Sigmoid colon (tissue), 7 donors: Measurements from ENCODE around the gene IGF2BP2. TPM values are rescaled to one million over a fixed set of nuclear protein-coding genes. Genes with fewer than 3 reads are reported as not detected.
A peak's percentile ranks its signal among the peaks of the same experiment; 100 is the strongest.

Experiments used
- DNase-seq: peaks from one replicate; pipeline ENCODE4 v3.0.0-alpha.2; 2019
- H3K27ac ChIP-seq, 4 donors: fragments of 200-600 bp; sonication (generic); one replicate each; pipeline ENCODE4 v1.5.1; 2016 to 2019; ENCODE audit warnings: mild to moderate bottlenecking in 1 of 4
- H3K27me3 ChIP-seq, 3 donors: fragments of 200-600 bp; sonication (generic); one replicate each; pipeline ENCODE4 v1.5.1; 2019; ENCODE audit warnings: mild to moderate bottlenecking in 1 of 3
- H3K36me3 ChIP-seq, 4 donors: fragments of 200-600 bp; sonication (generic); one replicate each; pipeline ENCODE4 v1.5.1; 2016 to 2019
- H3K4me1 ChIP-seq, 4 donors: fragments of 200-600 bp; sonication (generic); one replicate each; pipeline ENCODE4 v1.5.1; 2017 to 2019
- H3K4me3 ChIP-seq, 4 donors: fragments of 200-600 bp; sonication (generic); one replicate each; pipeline ENCODE4 v1.5.1; 2017 to 2019; ENCODE audit warnings: mild to moderate bottlenecking in 2 of 4, moderate library complexity in 1 of 4
- H3K9me3 ChIP-seq, 4 donors: fragments of 200-600 bp in 3 of 4; sonication (generic) in 3 of 4; one replicate each; pipeline versions ENCODE4 v1.5.1 to v1.6.1; 2013 to 2019
- CTCF ChIP-seq, 4 experiments: fragments of 450-650 bp in 3 of 4; fragments of 200-600 bp in 1 of 4; IDR thresholded peaks; one replicate each; pipeline ENCODE4 v1.5.1; 2016 to 2019; ENCODE audit warnings: antibody characterized with exemption in 4 of 4, mild to moderate bottlenecking in 3 of 4, moderate library complexity in 2 of 4
- EP300 ChIP-seq, 4 donors: sonication (generic); formaldehyde crosslinking; IDR thresholded peaks; one replicate each; pipeline ENCODE4 v1.6.1; 2017; ENCODE audit warnings: antibody characterized with exemption in 4 of 4
- POLR2A ChIP-seq, 2 donors: fragments of 450-650 bp; IDR thresholded peaks; one replicate each; pipeline ENCODE4 v1.6.1; 2016; ENCODE audit warnings: antibody characterized with exemption in 2 of 2, mild to moderate bottlenecking in 2 of 2, moderate library complexity in 2 of 2
- POLR2AphosphoS5 ChIP-seq, 4 donors: sonication (generic); formaldehyde crosslinking; IDR thresholded peaks; one replicate each; pipeline ENCODE4 v1.6.1; 2017; ENCODE audit warnings: antibody characterized with exemption in 4 of 4
- WGBS, 2 donors: extraction: QIAGEN DNeasy Blood & Tissue Kit; methylation state at CpG; one replicate each; pipeline ENCODE4 v1.1.7; 2013; 5-methylcytosine and 5-hydroxymethylcytosine counted together
- intact Hi-C: fragments of 100-400 bp; cut with DNase I; formaldehyde crosslinking; loops from one replicate; pipeline ENCODE4 v1.15.1; 2023
- polyA plus RNA-seq, 3 donors: library from polyadenylated mRNA; stranded (reverse); fragments of 200-250 nt; gene quantifications; one replicate each; pipeline ENCODE4 v1.2.3, GENCODE V29; 2013
- total RNA-seq, 4 donors: library from RNA; depleted of rRNA; stranded (reverse); fragments of >200 nt; gene quantifications; one replicate each; pipeline ENCODE4 v1.1.0, GENCODE V29; 2016
- donor health status: healthy with polysubstance abuse.
- donor health status: Bipolar disorder and iron deficiency.
- donor health status: healthy.

The IGF2BP2 gene
- total and polyA plus RNA-seq, 7 donors, result 6.3 to 20.7 (median 14.7) TPM

DNA sequence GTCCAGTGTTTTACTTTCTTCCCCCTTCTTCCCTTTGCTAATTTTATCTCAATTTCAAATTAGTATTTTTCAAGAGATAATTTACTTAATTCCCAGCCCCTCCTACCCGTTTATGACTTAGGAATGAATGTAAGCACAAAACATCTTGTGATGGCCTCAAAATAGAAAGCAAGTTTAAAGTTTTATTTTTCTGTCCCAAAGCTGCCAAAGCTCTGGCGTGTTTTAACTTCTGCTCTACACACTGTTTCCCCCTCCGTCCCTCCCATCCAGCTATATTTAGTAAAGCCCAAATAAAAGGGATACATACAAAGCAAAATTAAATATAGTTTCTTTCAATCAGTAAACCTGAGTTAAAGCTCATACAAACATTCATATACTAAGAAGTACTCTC, 59.9 kb downstream of the IGF2BP2 start:
- Histone ChIP-seq H3K27ac (peak overlapping the region in 3 of 4 donors; percentile 1 to 23 (median 11)), H3K9me3 (no peaks in the 10 kb centered on the region), H3K4me1 (peaks cover 0 to 31% (median 13%) of the 10 kb centered on the region in 4 donors), H3K36me3 (no peaks in the 10 kb centered on the region), H3K4me3 (no peak overlapping the region), H3K27me3 (no peaks in the 10 kb centered on the region)
- TF ChIP-seq POLR2A (IDR thresholded peaks at IDR 0.05), result no peak
- no peak for DNase-seq
- intact Hi-C loops, result loop anchor here (5.0 kb wide), 1 partner anchor 103 kb away; no protein-coding TSS in a partner anchor
- 14 to 24% methylated on average over 3 of the region's 3 CpGs for WGBS, 2 donors

DNA sequence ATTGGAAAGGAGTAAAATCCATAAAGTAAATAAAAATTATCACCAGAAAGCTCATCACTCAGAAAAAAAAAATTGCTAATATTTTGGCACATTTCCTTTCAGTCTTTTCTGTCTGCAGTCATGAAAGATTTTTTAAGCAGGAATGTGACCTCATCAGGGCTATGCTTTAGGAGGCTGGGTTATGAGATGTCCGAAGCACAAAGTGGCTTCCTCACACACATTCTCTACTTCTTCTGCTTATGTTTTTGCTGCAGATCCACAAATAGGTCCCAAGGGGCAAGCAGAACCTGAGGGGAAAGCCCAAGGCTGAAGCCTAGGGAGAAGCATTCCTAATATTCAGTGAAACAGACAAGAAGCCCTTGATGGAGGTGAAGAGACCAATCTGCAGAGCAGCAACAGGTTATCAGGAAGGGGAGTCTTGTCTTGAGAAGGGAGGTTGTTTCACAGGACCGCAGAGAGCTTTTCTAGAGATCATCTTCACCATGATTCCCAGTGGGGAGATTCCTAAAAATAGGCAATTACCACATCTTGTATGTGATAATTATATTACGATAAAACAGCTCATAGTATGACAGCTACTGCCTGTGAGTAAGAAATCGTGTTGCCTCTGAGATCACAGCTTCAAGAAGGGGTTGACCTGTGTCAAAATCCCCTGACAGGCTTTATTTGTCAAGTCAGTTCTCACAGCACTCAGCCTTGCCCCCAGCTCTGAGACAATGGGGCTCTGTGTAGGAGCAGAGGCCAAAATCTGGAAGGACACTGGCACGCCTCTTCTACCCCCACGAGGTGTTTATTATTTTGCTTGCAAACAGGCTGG, 60.5 kb downstream of the IGF2BP2 start:
- Histone ChIP-seq H3K27ac (peak overlapping the region; percentile 1 to 23 (median 7)), H3K9me3 (no peaks in the 10 kb centered on the region), H3K4me3 (no peak overlapping the region), H3K27me3 (no peaks in the 10 kb centered on the region), H3K4me1 (peaks cover 0 to 35% (median 14%) of the 10 kb centered on the region in 4 donors), H3K36me3 (no peaks in the 10 kb centered on the region)
- TF ChIP-seq CTCF (IDR thresholded peaks at IDR 0.05) (no peak), EP300 (IDR thresholded peaks at IDR 0.05) (no peak), POLR2AphosphoS5 (IDR thresholded peaks at IDR 0.05) (no peak), POLR2A (IDR thresholded peaks at IDR 0.05) (no peak)
- intact Hi-C loops, result no loop called here
- no peak for DNase-seq
- 47 to 48% methylated on average over 6 of the region's 6 CpGs for WGBS, 2 donors

GRCh38 chr3:185763347-185764005, 61.4 kb downstream of the IGF2BP2 start:
- H3K36me3 ChIP-seq, result no peaks in the 10 kb centered on the region
- no peak overlapping the region for H3K27ac ChIP-seq
- no peaks in the 10 kb centered on the region for H3K9me3 ChIP-seq
- intact Hi-C loops, result no loop called here
- no peaks in the 10 kb centered on the region for H3K27me3 ChIP-seq
- TF ChIP-seq EP300 (IDR thresholded peaks at IDR 0.05), result no peak
- no peak for TF ChIP-seq CTCF (IDR thresholded peaks at IDR 0.05)
- no peak for TF ChIP-seq POLR2A (IDR thresholded peaks at IDR 0.05)
- no peak for TF ChIP-seq POLR2AphosphoS5 (IDR thresholded peaks at IDR 0.05)
- no peak for DNase-seq
- 42 to 50% methylated on average over 4 of the region's 4 CpGs for WGBS, 2 donors
- peaks cover 0 to 35% (median 14%) of the 10 kb centered on the region in 4 donors for H3K4me1 ChIP-seq
- H3K4me3 ChIP-seq, result no peak overlapping the region

GRCh38 chr3:185760550-185760949, 64.3 kb downstream of the IGF2BP2 start:
- intact Hi-C loops, result no loop called here
- H3K4me1 ChIP-seq, result peaks cover 0 to 34% (median 14%) of the 10 kb centered on the region in 4 donors
- H3K27me3 ChIP-seq, result no peaks in the 10 kb centered on the region
- H3K4me3 ChIP-seq, result peak overlapping the region in 2 of 4 donors; percentile 18 to 23
- no peak overlapping the region for H3K27ac ChIP-seq
- no peaks in the 10 kb centered on the region for H3K36me3 ChIP-seq
- TF ChIP-seq POLR2A (IDR thresholded peaks at IDR 0.05), result no peak
- no peak for TF ChIP-seq EP300 (IDR thresholded peaks at IDR 0.05)
- no peak for TF ChIP-seq POLR2AphosphoS5 (IDR thresholded peaks at IDR 0.05)
- no peak for TF ChIP-seq CTCF (IDR thresholded peaks at IDR 0.05)
- H3K9me3 ChIP-seq, result no peaks in the 10 kb centered on the region
- DNase-seq, result no peak
- 7 to 44% methylated on average over 5 of the region's 5 CpGs for WGBS, 2 donors

- no peak for TF ChIP-seq CTCF (IDR thresholded peaks at IDR 0.05)
- TF ChIP-seq POLR2AphosphoS5 (IDR thresholded peaks at IDR 0.05), result no peak
- no peak for TF ChIP-seq EP300 (IDR thresholded peaks at IDR 0.05)
- no peak for TF ChIP-seq POLR2A (IDR thresholded peaks at IDR 0.05)
- H3K4me3 ChIP-seq, result peak overlapping the region in 2 of 4 donors; percentile 18 to 23
- H3K36me3 ChIP-seq, result no peaks in the 10 kb centered on the region
- H3K9me3 ChIP-seq, result no peaks in the 10 kb centered on the region
- no peak overlapping the region for H3K27ac ChIP-seq
- no peaks in the 10 kb centered on the region for H3K27me3 ChIP-seq
- intact Hi-C loops, result no loop called here
- H3K4me1 ChIP-seq, result peaks cover 0 to 30% (median 13%) of the 10 kb centered on the region in 4 donors
- WGBS, 2 donors, result 54 to 68% methylated on average over 2 of the region's 2 CpGs
- no peak for DNase-seq
Observed at GRCh38 chr3:185760088-185760487, 64.8 kb downstream of the IGF2BP2 start.
